PC-3 (cell line): Measurements from ENCODE around the gene KDM4B. TPM values are rescaled to one million over a fixed set of nuclear protein-coding genes. Genes with fewer than 3 reads are reported as not detected.
A peak's percentile ranks its signal among the peaks of the same experiment; 100 is the strongest.

Experiments
- ATAC-seq: fragments of 200-7000 bp; cut with Tn5 transposase; 2 replicates; pipeline ENCODE4 v1.9.1; 2020; ENCODE audit warnings: mild to moderate bottlenecking, moderate library complexity
- BruUV-seq: library from RNA; stranded (reverse); fragments of 400-500 nt; replicated peaks from 2 replicates; lab custom pipeline; 2021; lab: Mats Ljungman, UMichigan
- CTCF ChIA-PET: fragments of 300-600 bp; sonication (Branson Sonifier 250); formaldehyde crosslinking; loops from one replicate; lab custom pipeline; 2022; ENCODE audit warnings: antibody characterized with exemption; lab: Charles Lee
- POLR2A ChIA-PET: fragments of 300-600 bp; sonication (Branson Sonifier 250); formaldehyde crosslinking; loops from one replicate; lab custom pipeline; 2022; ENCODE audit warnings: antibody characterized with exemption; ENCODE audit not compliant: unreplicated experiment; lab: Charles Lee
- DNase-seq: peaks from one replicate; pipeline ENCODE4 v3.0.0-alpha.2; 2015
- H2AFZ ChIP-seq: fragments of 300-600 bp; sonication (generic); 2 replicates; pipeline ENCODE4 v1.6.0; 2016; ENCODE audit warnings: antibody characterized with exemption, low read length
- H3F3A ChIP-seq: fragments of 300-600 bp; sonication (generic); one replicate; pipeline ENCODE4 v1.6.0; 2017; ENCODE audit warnings: antibody characterized with exemption, low read length, control low read depth, mild to moderate bottlenecking; ENCODE audit not compliant: unreplicated experiment
- H3K27ac ChIP-seq: fragments of 300-600 bp; sonication (generic); 2 replicates; pipeline ENCODE4 v1.5.1; 2016; ENCODE audit warnings: mild to moderate bottlenecking, low read length
- H3K27me3 ChIP-seq: fragments of 300-600 bp; sonication (generic); 2 replicates; pipeline ENCODE4 v1.6.1; 2016; ENCODE audit warnings: low read length, mixed read lengths
- H3K36me3 ChIP-seq: fragments of 300-600 bp; sonication (generic); 2 replicates; pipeline ENCODE4 v1.6.1; 2016; ENCODE audit warnings: low read depth, mixed run types, low read length, mixed read lengths
- H3K4me1 ChIP-seq: fragments of 300-600 bp; sonication (generic); 2 replicates; pipeline ENCODE4 v1.5.1; 2016; ENCODE audit warnings: low read length; ENCODE audit not compliant: insufficient read depth
- H3K4me2 ChIP-seq: fragments of 300-600 bp; sonication (generic); 2 replicates; pipeline ENCODE4 v1.6.0; 2016; ENCODE audit warnings: low read length
- H3K4me3 ChIP-seq: fragments of 300-600 bp; sonication (generic); 2 replicates; pipeline ENCODE4 v1.5.1; 2016; ENCODE audit warnings: mild to moderate bottlenecking, low read length, mixed read lengths
- H3K79me2 ChIP-seq: fragments of 300-600 bp; sonication (generic); 2 replicates; pipeline ENCODE4 v1.6.1; 2017; ENCODE audit warnings: low read length, mixed read lengths
- H3K9ac ChIP-seq: fragments of 300-600 bp; sonication (generic); 2 replicates; pipeline ENCODE4 v1.6.0; 2016; ENCODE audit warnings: mild to moderate bottlenecking, low read length
- H3K9me2 ChIP-seq: fragments of 300-600 bp; sonication (generic); replicated peaks from 2 replicates; pipeline ENCODE4 v1.6.1; 2016; ENCODE audit warnings: mixed run types, low read length, mixed read lengths
- H3K9me3 ChIP-seq: fragments of 300-600 bp; sonication (generic); 2 replicates; pipeline ENCODE4 v1.6.1; 2016; ENCODE audit warnings: low read length, mixed read lengths
- H4K20me1 ChIP-seq: fragments of 300-600 bp; sonication (generic); 2 replicates; pipeline ENCODE4 v1.6.1; 2016; ENCODE audit warnings: low read length, mixed read lengths
- EZH2 ChIP-seq: fragments of 300-600 bp; sonication (generic); IDR thresholded peaks from one replicate; pipeline ENCODE4 v1.6.1; 2017; ENCODE audit warnings: antibody characterized with exemption, mild to moderate bottlenecking, low read length; ENCODE audit not compliant: unreplicated experiment
- EZH2phosphoT487 ChIP-seq: fragments of 300-600 bp; sonication (generic); IDR thresholded peaks from 2 replicates; pipeline ENCODE4 v1.6.1; 2018; ENCODE audit warnings: mild to moderate bottlenecking, antibody characterized with exemption, low read length, borderline replicate concordance
- intact Hi-C: fragments of 100-400 bp; cut with micrococcal nuclease; formaldehyde crosslinking; loops from 2 replicates; pipeline ENCODE4 v1.9.0; 2023
- total RNA-seq: library from RNA; depleted of rRNA; stranded (reverse); fragments of >200 nt; gene quantifications from 2 replicates; pipeline ENCODE4 v1.2.3, GENCODE V29; 2014
- TF ChIP-seq, protein P1 (sequence below): fragments of 300-600 bp; sonication (generic); conservative IDR thresholded peaks from 2 replicates; pipeline ENCODE4 v1.5.1; 2017; ENCODE audit warnings: antibody characterized with exemption, low read depth, mild to moderate bottlenecking, low read length

The KDM4B gene
- total RNA-seq, 1 experiment from 2014 or later: 19.8 TPM

DNA sequence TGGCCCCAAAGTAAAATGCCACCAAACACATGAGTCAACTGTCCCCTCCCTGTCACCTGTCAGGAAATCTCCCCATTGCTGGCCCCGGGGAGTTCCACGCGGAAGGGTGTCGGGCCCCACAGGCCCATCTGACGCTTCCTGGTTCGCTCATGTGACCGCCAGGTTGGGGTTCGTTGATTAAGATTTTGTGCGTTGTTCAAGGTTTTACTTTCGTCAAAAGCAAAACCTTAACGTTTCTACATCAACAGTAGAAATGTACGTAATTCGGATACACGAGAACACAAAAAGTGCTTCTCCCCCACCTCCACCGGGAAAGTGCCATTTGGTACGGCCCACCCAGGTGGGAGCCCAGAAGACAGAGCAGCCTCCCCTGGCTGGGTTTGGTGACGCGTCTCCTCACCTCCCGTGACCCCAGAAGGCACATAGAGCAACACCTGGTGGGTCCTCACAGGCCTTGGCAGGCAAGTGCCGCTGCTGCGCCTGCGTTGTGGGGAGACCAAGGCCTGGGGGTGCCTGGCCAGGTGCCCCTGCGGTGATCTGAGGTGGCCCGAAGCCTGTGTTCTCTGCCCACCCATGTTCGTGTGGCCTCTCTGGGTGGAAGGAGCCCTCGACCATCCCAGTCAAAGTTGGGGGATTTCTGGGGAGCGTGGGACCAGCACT is 161.6 kb downstream of the KDM4B start:
- ChIA-PET POLR2A (no interaction called here), CTCF (no interaction called here)
- no peak for DNase-seq
- no TSS peak for BruUV-seq
- no peaks in the 10 kb centered on the region for H3K9me3 ChIP-seq
- H3K9me2 ChIP-seq: no peaks in the 10 kb centered on the region
- peaks cover 7% of the 10 kb centered on the region for H3K4me1 ChIP-seq
- no peak overlapping the region for H2AFZ ChIP-seq
- no peak overlapping the region for H3K9ac ChIP-seq
- H3K27ac ChIP-seq: no peak overlapping the region
- TF ChIP-seq EZH2phosphoT487 (no peak), EZH2 (no peak)
- TF ChIP-seq, protein P1, sequence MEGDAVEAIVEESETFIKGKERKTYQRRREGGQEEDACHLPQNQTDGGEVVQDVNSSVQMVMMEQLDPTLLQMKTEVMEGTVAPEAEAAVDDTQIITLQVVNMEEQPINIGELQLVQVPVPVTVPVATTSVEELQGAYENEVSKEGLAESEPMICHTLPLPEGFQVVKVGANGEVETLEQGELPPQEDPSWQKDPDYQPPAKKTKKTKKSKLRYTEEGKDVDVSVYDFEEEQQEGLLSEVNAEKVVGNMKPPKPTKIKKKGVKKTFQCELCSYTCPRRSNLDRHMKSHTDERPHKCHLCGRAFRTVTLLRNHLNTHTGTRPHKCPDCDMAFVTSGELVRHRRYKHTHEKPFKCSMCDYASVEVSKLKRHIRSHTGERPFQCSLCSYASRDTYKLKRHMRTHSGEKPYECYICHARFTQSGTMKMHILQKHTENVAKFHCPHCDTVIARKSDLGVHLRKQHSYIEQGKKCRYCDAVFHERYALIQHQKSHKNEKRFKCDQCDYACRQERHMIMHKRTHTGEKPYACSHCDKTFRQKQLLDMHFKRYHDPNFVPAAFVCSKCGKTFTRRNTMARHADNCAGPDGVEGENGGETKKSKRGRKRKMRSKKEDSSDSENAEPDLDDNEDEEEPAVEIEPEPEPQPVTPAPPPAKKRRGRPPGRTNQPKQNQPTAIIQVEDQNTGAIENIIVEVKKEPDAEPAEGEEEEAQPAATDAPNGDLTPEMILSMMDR: no peak
- no peak overlapping the region for H3K4me2 ChIP-seq
- H4K20me1 ChIP-seq: no peaks in the 10 kb centered on the region
- intact Hi-C loops: no loop called here
- H3F3A ChIP-seq: no peaks in the 10 kb centered on the region
- no peak for ATAC-seq
- no peaks in the 10 kb centered on the region for H3K27me3 ChIP-seq
- no peaks in the 10 kb centered on the region for H3K36me3 ChIP-seq
- H3K4me3 ChIP-seq: no peak overlapping the region
- no peaks in the 10 kb centered on the region for H3K79me2 ChIP-seq

DNA sequence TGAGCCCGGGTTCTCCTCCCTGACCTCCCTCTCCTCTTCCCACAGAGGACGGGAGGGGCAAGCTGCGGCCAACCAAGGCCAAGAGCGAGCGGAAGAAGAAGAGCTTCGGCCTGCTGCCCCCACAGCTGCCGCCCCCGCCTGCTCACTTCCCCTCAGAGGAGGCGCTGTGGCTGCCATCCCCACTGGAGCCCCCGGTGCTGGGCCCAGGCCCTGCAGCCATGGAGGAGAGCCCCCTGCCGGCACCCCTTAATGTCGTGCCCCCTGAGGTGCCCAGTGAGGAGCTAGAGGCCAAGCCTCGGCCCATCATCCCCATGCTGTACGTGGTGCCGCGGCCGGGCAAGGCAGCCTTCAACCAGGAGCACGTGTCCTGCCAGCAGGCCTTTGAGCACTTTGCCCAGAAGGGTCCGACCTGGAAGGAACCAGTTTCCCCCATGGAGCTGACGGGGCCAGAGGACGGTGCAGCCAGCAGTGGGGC is 162.2 kb downstream of the KDM4B start:
- Histone ChIP-seq H3K9ac (no peak overlapping the region), H2AFZ (no peak overlapping the region), H3K36me3 (no peaks in the 10 kb centered on the region), H3F3A (no peaks in the 10 kb centered on the region), H3K9me3 (no peaks in the 10 kb centered on the region), H3K27ac (no peak overlapping the region), H3K4me3 (no peak overlapping the region), H3K4me1 (peaks cover 7% of the 10 kb centered on the region), H3K79me2 (no peaks in the 10 kb centered on the region), H3K27me3 (no peaks in the 10 kb centered on the region), H3K4me2 (no peak overlapping the region), H4K20me1 (no peaks in the 10 kb centered on the region), H3K9me2 (no peaks in the 10 kb centered on the region)
- POLR2A ChIA-PET: no interaction called here
- ATAC-seq (no peak), DNase-seq (no peak)
- intact Hi-C loops: no loop called here
- CTCF ChIA-PET: no interaction called here
- BruUV-seq: no TSS peak
- TF ChIP-seq EZH2phosphoT487 (no peak), EZH2 (no peak)
- TF ChIP-seq, protein P1: no peak

DNA sequence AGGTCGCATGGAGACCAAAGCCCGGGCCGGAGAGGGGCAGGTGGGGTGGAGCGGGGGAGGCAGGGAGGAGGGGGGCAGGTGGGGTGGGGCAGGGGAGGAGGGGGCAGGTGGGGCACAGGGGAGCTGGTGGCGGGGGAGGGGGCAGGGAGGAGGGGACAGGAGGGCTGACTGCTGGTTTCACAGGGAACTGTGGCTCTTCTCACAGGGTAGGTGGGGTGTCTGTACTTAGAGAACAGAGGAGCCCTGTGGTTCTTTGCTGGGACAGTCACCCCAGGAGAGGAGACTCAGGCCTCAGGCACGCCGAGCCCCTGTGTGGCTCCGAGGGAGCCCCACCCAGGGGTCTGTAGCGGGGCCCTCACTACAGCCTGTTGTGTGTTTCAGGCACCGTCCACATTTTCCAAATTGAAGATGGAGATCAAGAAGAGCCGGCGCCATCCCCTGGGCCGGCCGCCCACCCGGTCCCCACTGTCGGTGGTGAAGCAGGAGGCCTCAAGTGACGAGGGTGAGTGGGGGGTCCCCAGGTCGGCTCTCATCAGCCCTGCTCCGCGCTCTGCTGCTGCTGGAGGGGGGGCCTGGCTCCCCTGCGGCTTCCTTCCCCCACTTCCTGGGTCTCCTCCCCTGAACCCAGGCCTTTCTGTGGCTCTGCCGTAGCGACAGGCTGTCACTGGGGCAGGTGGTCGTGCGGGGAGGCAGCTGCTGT is 162.7 kb downstream of the KDM4B start:
- CTCF ChIA-PET: no interaction called here
- Histone ChIP-seq H3K4me1 (peaks cover 7% of the 10 kb centered on the region), H3K4me2 (0 out of 2 replicates have a peak overlapping the region, but pooled peaks have one; percentile 3), H3K9me3 (no peaks in the 10 kb centered on the region), H3K27me3 (no peaks in the 10 kb centered on the region), H3K79me2 (no peaks in the 10 kb centered on the region), H3K9me2 (no peaks in the 10 kb centered on the region), H3F3A (no peaks in the 10 kb centered on the region), H2AFZ (no peak overlapping the region), H3K4me3 (no peak overlapping the region), H3K36me3 (no peaks in the 10 kb centered on the region), H3K9ac (no peak overlapping the region), H4K20me1 (no peaks in the 10 kb centered on the region), H3K27ac (0 out of 2 replicates have a peak overlapping the region, but pooled peaks have one; percentile 7)
- no TSS peak for BruUV-seq
- intact Hi-C loops: no loop called here
- ATAC-seq (no peak), DNase-seq (no peak)
- TF ChIP-seq EZH2: no peak
- no peak for TF ChIP-seq EZH2phosphoT487
- TF ChIP-seq, protein P1: no peak
- POLR2A ChIA-PET: no interaction called here
